SIG-M5 treated with dmso at 0.1 percent for 504 hours (cell line): ENCODE measurements around the gene OSBPL3.

Source experiments
- DNase-seq: peaks from one replicate; lab custom pipeline; 2025; ENCODE audit not compliant: unreplicated experiment; lab: John Stamatoyannopoulos, UW

The OSBPL3 gene

GRCh38 chr7:24959735-24960485, 20.1 kb downstream of the OSBPL3 start:
- no peak for DNase-seq

GRCh38 chr7:24958399-24958798, 21.6 kb downstream of the OSBPL3 start:
- DNase-seq = no peak

GRCh38 chr7:24956021-24956420, 24.0 kb downstream of the OSBPL3 start:
- no peak for DNase-seq

- DNase-seq = no peak
Measured at GRCh38 chr7:24955313-24955712, 24.7 kb downstream of the OSBPL3 start.

DNA sequence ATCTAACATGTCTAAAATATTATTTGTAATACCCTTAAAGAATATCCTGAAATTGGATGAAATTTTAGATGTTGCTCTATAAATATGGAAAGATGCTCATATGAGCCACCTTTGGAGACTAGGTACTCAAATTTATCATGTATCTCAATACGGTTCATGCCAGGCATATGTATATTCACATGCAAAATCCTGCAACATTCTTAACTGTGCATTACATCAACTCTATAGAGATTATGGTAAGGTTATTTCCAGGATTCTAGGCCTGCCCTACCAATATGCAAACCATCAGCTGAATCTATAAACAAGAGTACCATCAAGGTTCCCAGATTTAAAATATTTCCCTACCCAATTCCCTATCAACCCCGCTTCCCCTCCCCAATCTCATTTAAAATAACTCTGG, 27.5 kb downstream of the OSBPL3 start:
- DNase-seq = no peak

- DNase-seq = no peak
Measured at GRCh38 chr7:24951441-24951980, 28.5 kb downstream of the OSBPL3 start.

- no peak for DNase-seq
Measured at GRCh38 chr7:24949884-24950283, 30.1 kb downstream of the OSBPL3 start.

GRCh38 chr7:24948739-24949138, 31.2 kb downstream of the OSBPL3 start:
- no peak for DNase-seq

- no peak for DNase-seq
Measured at GRCh38 chr7:24946467-24946866, 33.5 kb downstream of the OSBPL3 start.

DNA sequence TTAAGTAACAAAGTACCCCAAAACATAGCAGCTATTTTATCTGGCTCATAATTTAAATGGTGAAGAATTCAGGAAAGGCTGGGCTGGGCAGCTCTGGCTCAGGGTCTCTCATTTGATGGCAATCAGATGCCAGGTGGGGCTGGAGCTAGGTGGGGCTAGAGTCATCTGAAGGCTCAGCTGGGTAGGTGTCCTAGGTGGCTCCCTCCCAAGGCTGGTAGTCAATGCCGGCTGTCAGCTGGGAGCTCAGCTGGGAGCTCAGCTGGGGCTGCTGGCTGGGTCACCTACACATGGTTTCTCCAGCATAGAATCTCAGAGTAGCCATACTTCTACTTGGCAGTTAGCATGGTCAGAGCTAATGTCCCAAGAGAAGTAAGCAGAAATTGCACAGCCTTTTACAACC, 34.1 kb downstream of the OSBPL3 start:
- DNase-seq = no peak

DNA sequence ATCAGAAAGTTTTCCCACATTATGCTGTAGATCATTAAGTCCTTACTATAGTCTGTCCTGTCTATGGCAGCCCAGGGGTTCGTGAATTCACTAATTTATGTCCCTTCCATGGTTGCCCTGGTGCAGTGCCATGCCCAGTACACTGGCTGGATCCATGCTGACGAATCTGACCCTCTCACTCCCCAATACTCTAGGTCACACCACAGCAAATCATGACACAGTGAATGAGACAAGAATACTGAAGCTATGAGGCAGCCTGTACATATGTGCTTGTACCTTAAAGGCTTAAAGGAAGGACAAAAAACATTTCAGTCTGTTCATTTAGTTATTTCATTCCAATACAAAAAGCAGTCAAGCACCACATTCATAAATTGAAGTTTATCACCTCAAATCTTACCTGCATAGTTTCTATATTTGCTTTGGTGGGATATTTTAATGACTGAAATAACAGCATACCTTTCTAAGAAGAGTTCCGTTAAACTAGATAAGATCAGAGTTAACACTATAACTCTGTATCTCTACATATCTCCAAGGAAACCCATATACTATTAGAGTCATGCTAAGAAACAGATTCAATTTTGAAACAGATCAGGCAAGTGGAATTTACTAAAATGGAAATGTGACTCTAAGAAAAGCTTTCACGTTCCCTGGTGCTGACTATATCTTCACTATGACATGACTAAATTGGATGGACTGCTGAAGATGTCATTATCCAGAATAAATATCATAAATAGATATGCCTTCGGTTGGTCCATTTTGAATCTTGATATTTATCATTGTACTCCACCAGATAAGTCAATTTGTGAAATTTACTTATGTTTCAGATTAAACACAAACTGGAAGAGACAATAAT, 36.7 kb downstream of the OSBPL3 start:
- DNase-seq = no peak

DNA sequence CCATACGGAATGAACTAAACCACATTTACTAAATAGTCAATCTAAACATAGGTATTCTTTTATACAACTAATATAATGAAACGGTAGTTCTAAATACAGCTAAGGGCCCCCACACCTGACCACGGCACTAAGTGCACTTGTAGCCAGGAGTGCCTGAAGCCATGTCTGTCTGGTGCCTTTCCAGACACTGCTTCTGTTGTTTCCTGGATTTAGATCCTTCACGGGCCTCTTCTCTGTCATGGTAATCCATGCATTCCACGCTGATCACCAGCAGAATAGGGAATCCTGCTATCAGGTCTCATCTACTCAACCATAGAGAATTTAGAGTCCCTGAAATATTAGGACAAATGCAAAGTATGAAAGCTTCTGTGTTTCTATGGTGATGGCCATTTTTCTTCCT, 37.8 kb downstream of the OSBPL3 start:
- DNase-seq = no peak

DNA sequence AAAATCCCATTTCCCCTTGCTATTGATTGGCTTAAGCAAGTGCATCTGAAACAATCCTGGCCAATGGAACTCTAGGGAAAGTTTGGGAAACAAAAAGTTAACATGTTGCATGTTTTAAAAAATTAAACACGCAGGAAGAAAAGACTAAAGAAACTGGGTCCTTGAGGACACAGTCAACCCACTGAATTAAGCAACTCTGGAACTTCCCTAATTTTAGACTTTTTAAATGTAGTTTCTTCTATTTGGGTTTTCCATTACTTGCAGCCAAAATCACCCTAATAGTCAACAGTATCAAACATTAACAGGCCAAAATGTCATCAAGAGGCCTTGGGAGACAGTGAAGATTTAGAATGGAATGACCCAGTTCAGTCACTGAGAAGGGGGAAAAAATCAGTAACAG, 40.6 kb downstream of the OSBPL3 start:
- peak; percentile 42 for DNase-seq

DNA sequence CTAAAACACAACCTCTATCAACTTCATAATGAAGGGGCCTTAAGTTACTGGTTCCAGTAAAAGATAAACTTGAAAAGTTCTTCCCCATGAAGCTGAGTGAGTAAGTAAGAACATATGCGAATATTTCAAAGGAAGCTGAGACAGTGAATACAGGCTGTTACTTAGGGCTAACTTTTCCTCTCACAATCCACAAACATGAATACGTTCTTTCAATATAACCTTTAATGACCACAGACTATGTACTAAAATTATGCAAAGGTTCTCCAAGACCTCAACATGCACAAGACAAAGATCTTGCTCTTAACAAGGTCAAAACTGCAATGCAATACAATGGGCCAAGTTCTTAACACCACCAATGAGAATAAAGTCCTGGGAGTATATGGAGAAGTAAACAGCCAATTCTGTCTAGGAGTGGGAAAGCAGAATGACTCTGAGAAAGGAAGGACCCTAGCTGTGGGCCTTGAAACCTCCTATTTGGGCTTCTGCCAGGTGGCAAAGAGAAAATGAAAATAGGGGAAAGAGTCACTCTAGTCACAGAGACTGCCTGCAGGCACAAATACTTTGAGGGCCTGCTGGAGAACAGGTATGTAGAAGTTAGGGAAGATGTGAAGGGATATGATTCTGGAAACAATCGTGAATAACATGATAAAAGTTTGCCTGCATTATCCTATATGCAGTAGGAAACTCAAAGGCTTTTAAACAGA, 43.7 kb downstream of the OSBPL3 start:
- DNase-seq = no peak

DNA sequence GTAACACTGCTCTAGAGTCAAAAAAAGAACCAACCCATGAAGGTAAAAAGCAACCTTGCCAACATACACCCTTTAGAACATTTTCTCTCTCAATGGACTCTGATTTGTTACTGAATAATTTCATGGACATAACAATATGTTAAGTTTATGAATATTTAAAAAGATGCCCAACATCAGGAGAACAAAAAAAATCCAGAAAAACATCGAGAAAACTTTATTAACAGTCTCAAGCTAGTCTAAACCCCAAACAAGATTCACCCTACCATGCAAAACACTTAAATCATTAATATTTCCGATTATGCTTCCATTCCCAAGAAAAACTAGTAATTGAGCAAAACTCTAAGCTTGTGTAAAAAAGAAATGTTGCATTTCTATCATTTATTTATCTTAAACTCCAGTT, 46.7 kb downstream of the OSBPL3 start:
- no peak for DNase-seq

DNA sequence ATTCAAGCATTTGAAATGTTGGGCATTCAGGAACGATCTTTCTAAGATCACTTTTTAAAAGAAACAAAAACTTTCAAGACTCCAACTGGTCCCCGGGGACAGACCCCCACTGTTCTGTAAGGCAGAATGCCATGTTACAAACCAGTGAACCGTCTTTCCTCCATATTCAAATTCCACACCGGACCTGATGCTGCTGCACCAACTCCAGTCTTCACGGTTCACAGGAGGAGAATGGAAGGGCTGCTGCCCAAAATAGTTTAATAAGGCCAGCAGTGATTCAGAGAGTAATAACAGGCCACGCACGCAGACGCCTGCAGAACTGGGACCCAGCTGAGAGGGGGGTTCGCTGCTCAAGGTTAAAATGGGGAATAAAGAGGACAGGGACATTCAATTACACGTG, 47.2 kb downstream of the OSBPL3 start:
- DNase-seq = no peak

GRCh38 chr7:24932389-24932788, 47.6 kb downstream of the OSBPL3 start:
- no peak for DNase-seq

GRCh38 chr7:24931844-24932243, 48.1 kb downstream of the OSBPL3 start:
- no peak for DNase-seq

DNA sequence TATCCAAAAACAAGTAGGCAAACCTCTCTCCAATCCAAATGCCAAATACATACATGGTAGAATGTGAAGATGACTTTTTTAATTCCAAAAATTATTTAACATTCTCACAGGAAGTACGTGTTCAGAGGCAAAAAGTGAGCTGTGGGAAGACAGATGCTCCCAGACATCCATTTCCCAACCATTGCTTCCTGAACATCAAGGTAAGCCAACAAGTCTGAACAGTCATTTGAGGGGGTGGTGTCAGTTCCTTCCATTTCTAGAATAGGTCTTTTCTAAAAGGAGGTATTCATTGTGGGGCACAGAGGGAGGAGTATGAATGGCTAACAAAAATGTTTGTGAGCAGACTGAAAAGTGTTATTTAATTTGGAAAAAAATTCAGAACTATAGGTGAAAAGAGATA, 49.1 kb downstream of the OSBPL3 start:
- no peak for DNase-seq

- no peak for DNase-seq
Measured at GRCh38 chr7:24926623-24927524, 53.1 kb downstream of the OSBPL3 start.
